OCI-M1 (cell line): ENCODE data around the gene NOS1AP.

Experiments used
- DNase-seq: peaks from one replicate; lab custom pipeline; 2025; lab: John Stamatoyannopoulos, UW

NOS1AP gene

DNA sequence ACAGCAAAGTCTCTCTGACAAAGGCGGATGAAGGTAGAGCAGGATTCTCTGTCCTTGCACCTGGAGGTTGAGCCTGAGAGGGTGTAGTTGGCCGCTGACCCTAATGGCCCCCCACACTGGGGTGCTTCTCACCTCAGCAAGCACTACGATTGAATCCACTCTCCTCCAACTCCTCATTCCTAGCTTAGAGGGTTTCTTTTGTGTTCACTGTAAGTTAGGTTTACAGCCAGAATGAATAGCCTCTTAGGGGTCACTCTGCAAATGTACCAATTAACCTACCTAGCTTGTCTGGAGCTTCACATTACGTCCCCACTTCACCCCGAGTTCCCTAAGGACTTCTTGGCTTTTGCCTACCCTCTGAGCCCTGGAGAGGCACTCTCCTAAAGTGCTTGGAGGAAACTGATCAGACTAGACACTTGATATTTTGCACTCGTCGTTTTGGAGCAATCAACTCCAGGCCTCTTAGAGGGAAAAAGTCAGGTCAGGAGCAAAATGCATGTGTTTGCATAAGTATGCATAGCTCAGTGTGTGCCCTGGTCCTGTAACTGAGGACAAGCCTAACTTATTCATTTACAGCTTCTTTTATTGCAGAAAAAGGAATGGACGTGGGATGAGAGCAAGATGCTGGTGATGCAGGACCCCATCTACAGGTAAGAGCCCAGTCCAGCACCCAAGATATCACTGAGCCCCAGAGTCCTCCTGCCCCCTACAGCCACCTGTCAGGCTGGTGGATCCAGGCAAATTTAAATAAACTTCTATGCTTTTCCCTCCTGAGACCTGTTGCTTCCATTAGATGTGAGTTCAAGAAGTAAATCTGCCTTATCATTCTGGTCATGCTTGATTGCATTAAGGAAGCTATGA lies 230.8 kb downstream of the NOS1AP start:
- no peak for DNase-seq

DNA sequence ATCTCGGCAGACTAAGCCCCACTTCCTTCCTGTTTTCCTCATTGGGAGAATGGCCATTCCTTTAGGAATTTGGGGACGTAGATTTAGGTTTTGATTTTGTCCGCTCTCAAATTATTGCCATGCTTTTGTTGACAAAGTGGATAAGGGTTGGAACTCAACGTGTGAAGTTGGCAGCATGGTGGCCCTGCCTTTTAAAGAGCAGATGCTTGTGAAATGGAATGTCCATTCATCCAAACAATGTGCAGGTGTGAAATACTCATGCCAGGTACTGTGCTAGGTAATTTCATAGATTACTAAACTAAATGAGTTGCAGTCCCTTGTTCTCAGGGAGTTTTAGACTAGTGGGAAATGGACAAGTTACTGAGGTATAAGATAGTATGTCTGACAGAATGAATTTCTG lies 232.2 kb downstream of the NOS1AP start:
- no peak for DNase-seq

DNA sequence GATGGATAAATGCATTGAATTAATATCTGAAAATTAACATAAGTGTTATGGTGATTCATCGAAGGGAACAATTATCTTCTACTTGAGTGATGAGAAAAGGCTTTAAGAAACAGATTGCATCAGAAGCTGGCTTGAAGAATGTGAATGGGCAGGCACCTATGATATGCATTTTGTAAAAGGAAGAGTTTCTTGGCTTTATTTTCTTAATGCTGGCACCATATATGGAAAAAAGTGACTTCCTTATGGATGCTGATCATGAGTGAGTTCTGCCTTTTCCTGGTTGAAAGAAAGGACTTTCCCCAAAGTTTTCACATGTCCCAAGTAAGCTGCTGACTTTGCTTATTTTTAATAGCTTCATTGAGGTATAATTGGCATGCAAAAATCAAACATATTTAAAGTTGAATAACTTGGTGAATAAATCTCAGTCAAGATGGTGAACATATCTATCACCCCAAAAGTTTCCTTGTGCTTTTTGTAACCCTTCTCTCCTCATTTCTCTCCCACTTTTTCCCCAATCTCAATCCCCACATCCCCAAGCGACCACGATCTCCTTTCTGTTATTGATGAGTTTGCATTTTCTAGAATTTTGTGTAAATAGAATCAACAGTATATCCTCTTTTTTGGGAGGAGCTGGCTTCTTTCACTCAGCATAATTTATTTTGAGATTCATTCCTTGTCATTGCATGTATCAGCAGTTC lies 233.0 kb downstream of the NOS1AP start:
- no peak for DNase-seq

DNA sequence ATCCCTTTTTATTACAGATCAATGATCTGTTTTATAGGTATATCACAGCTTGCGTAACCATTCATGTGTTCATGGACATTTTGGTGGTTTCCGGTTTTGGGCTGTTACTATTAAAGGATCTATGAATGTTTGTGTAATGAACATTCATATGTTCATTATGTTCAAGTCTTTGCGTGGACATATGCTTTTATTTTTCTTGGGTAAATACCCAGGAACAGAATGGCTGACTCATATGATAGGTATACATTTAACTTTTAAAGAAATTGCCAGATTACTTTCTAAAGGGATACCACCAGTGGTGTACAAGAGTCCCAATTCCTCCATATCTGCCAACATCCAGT lies 233.5 kb downstream of the NOS1AP start:
- no peak for DNase-seq

DNA sequence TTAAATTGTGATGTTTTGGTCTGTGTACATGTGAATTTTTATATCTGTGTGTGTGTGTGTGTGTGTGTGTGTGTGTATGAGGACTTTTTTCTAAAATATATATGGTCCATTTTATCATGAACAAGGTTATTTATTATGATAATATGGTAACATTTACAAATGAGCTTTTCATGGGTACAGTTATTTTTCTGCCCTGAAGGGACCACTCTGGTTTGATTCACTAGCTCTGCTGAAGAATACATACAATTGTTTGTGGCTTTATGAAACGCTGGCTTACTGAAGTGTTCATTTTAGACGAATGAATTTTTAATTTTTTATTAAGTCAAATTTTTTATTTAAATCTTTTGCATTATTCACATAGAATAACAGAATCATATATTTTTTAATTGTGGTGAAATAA lies 235.2 kb downstream of the NOS1AP start:
- DNase-seq, result no peak

DNA sequence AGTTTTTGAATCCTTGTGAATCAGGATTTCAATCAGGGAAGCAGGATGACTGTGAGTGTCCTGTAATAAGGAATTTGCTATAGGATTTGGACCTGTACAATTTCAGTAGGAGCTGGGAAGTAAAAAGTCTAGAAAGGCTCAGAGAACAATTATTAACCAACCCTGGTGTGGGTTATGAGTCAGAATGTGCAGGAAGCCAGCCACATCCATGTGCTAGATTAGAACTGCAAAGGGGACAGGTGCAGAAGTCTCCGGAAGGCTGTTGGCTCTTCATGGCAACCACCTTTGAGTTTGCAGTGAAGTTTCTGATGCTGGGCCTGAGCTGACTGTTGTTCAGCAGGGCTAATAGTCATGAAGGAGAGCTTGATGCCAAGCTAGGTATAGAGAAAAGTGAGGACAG lies 236.5 kb downstream of the NOS1AP start:
- no peak for DNase-seq

DNA sequence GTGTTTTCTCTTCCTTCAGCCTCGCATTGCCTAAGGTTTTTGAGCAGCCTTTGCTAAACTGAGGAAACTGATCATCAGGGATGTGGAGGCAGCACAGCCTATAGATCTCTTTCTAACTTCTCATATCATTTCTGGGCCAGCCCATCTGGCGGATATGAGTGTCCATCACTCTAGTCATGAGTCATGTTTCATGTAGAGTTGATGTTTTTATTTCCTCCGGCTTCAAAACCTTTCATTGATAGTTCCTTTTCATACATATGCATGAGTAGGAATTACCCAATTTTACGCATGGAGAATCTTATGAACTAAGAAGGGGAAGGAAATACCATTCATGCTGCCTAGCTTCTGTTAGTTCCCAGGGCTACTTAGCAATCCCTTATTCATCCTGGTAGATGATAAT lies 240.8 kb downstream of the NOS1AP start:
- peak; percentile 9 for DNase-seq

DNA sequence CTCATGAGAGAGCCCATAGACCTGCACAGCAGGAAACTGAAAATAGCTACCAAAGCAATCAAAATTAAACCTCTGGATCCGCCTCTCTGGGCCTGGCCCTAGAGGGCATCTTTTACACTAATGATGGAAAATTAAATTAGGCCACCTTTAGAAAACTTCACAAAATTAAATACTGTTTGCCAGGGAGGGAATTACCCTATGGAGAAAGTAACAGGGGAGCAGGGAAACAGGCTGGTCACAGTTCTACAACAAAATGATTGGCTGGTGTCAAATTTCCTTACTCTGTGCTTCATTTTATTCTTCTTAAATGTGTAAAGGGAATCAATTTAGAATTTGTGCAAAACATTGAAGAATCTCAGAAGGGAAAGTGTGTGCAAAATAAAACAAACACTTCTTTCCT lies 244.7 kb downstream of the NOS1AP start:
- no peak for DNase-seq

DNA sequence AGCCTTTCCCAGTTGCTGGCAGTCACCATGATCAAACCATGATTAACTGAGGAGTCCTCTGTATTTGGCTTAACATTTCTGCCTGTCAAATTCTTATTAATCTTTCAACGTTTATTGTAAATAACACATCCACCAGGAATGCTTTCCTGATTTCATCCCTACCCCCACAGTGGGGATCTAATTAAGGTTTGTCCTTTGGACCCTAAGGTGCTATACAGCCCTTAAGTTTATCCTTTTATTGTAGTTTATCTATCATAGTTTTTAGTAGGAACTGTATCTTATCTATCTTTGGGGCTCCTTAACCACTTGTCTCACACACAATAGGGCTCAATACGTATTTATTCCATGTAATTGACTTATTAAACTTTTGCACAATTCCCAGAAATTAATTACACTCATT lies 246.2 kb downstream of the NOS1AP start:
- DNase-seq, result no peak

DNA sequence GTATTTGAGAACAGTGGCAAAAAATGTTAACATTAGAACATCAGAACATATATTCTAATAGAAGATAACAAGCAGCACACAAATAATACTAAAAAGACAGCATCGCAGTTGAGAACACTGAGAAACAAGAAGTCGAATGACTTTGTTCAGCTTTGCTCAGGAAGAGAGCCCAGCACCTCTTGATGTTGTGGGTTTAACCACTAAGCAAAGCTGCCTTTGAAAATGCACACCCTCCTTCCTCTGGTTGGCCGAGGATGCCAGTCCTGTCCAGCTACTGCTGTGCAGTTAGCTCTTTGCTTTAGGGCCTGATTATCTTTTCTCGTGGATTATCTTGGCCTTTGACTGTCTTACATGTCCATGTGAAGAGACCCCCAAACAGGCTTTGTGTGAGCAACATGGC lies 246.7 kb downstream of the NOS1AP start:
- DNase-seq, result no peak

DNA sequence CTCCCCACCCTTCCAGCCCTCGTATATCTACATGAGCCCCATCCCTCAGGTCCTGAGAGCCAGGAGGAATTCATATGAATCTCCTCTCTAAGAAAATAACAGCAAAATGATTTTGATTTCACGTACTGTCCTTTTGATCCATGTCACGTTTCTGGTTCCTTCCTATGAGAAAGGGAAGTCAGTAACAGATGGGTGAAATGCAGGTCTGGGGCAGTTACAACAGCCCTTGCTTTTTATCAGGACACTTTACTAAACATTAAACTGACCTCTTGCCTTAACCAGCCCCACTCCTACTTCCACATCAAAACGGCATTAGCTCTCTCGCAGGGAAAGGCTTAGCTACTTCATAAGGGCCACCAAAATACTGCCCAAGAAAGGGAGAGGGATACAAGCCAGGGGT lies 248.1 kb downstream of the NOS1AP start:
- peak; percentile 14 for DNase-seq

DNA sequence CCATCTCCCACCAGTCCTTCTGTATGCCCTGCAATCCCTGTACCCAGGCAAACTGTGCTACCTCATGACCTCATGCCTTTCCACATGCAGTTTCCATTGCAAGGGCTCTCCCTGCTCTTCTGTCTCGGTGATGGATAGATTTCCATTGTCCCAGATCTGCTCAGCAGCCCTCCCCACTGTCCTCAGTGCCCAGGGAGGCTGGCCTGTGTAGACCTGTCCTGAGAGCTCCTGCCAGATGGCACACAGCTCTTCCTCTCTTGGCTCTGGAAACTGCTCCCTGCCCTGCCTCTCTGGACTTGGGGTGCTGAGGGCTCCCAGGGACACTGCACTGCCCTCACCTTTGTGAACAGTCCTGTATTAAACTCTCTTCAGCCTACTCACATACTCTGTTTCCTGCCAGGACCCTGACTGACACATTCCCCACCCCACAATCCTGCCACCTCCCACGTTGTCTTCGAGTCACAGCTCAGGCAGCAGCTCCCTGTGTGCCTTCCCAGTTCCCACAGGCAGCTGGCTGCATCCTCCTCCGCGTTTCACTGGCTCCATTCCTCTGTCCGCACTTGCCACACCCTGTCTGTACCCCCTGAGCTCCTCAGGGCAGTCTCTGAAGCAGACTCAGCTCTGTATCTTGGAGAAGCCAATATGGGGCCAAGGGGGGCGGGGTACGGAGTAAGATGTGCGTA lies 250.1 kb downstream of the NOS1AP start:
- no peak for DNase-seq

DNA sequence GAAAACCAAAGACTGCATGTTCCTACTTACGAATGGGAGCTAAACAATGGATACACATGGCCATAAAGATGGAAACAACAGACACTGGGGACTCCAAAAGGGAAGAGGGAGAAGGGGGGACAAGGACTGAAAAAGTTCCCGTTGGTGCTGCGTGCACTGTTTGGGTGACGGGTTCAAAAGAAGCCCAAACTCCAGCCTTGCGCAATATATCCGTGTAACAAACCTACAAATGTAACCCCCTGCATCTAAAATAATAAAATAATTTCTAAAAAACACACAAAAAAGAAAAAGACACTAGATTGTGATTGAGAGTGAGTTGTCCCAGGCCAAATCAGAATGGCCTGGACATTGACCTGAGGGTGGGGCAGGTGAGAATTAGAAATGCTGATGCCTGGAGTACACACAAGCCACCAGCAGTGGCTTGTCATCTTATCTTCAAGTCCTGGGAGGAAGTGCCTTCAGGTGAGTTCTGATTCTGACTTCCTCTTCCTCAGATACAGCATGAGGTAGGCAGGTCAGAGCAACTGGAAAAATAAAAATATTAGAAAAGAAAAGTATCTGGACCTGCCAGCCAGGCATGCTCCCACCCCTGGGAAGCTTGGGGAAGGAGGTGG lies 252.4 kb downstream of the NOS1AP start:
- DNase-seq, result no peak

DNA sequence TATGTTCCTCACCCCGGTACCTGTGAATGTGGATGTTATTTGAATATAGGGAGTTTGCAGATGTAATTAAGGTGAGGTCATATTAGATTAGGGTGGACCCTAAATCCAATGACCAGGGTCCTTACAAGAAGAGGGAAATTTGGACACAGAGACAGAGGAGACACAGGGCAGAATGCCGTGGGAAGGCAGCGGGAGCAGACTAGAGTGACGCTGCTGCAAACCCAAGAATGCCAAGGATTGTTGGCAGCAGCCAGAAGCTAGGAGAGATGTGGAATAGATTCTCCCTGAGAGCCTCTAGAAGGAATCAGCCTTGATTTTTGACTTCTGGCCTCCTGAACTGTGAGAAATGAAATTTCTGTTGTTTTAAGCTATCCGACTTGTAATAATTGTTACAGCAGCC lies 253.5 kb downstream of the NOS1AP start:
- DNase-seq, result no peak

DNA sequence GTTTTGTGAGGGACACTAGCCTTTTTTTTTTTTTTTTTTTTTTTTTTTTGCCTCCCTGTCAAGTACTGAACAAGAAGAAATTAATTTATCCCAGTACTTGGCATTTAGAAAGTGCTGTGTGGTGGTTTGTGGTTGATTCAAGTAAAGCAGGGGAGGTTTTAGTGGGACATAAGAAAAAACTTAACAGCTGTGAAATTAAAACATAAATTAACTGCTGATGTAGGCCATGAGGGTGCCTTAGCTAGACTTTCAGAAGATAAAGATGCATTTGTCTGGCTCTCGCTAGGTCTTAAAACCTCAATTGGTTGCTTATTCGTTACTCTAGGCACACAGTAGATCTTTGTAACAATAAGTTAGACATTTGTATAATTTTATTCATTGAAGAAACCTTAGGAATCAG lies 254.9 kb downstream of the NOS1AP start:
- DNase-seq, result no peak

DNA sequence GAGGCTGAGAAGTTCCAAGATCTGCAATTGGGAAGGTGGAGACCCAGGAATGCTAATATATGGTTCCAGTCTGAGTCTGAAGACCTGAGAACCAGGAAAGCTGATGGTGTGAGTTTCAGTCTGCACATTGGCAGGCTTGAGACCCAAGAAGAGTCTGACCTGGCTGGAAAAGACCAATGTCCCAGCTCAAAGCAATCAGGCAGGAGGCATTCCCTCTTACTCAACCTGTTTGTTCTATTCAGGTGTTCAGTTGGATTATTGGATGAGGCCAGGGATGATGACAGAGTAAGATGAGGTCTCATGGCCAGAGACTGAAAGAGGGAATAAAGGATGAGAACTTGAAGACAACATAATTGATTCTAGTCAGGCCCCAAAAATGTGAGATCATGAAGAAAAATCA lies 257.1 kb downstream of the NOS1AP start:
- DNase-seq, result no peak

DNA sequence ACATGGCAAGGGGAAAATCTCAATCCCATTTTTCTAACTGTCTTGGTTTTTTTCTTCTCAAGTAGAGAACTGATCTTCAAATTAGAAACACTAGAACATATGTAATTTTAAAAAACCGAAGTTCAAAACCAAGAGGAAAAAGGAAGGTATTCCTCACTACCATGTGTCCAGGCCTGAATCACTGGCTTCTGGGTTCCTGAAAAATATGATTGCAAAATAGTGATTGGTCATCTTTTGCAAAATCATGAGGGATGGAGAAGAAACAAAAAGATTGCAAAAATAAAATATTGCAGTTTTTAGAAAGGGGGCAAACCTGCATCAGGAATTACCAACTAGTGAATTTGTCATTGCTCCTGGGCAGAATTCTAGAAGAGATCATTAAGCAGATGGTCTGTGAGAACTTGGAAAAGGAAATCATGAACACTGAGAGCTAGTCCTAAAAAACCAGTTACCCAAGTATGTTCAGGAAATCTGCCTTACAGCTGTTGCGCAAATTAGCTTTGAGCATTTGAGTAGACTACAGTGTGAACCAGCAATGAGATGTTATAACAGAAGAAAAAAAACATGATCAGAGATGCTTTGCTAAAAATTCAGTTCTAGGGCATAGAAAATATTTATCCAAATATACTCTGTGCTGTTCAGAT lies 257.8 kb downstream of the NOS1AP start:
- no peak for DNase-seq

DNA sequence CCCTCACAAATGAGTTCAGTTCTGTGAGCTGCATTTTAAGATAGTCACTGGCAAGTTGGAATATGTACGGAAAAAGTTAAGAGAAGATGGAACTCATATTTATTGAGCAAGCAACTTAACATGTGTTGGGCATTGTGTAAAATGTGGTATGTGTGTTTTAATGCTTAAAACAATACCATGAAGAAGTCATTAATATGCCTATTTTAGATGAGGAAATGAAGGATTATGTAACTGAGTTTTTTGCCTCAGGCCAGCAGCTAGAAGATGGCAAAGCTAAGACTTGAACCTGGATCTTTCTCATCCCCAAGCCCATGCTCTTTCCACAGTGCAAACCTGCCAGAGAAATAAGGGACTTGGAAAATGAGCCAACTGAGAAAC lies 258.3 kb downstream of the NOS1AP start:
- no peak for DNase-seq

DNA sequence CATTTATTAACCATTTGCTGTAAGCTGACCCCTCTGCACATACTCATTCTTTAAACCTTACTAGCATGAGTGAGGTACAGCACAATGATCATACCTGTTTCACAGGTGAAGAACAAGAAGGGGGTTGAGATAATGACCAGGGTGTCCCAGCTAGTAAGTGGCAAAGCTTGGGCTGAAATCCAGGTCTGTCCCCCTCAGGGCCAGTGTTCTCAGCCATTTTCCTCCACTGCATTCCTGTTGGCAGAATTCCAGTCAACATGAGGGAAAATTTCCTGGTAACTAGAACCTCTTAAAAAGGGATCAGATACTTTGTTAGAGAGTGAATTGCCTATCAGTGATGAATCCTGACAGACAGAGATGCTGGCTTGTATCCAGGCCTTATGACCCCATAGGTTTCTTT lies 259.0 kb downstream of the NOS1AP start:
- DNase-seq, result no peak

DNA sequence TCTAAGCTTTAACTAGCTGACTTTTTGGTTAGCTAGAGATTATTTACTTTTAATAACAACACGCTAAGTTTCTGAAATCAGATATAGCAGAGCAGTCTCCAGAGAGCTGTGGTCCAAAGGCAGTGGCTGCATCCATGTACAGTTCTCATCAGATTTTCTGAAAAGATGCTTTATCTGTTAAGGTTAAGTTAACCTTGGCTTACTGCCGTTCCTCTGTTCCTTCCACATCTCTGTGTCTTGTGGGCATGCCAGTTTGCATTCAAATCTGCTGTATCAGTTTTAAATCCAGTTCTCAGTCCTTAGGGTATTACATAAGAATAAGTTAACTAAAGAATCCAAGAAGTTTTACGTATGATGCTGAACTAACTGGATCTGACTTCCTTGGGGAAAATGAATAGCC lies 260.3 kb downstream of the NOS1AP start:
- no peak for DNase-seq

DNA sequence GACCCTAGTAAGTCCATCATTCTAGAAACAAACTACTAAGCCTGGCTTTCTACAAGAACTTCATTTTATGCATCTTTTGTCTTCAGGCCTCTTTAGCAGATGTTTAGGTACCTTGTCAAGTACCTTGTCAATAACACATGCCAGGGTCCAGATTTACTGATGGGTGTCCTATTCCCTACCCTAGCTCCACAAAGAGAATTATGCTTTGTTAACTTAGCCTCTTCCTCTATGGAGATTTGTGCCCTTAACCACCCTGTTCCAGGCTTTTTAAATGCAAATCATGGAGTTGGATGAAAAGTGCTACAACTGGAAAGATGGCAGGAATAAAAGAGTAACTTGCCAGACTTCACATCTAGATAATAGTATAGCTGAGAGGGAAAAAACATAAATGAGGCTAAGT lies 264.5 kb downstream of the NOS1AP start:
- DNase-seq, result no peak

DNA sequence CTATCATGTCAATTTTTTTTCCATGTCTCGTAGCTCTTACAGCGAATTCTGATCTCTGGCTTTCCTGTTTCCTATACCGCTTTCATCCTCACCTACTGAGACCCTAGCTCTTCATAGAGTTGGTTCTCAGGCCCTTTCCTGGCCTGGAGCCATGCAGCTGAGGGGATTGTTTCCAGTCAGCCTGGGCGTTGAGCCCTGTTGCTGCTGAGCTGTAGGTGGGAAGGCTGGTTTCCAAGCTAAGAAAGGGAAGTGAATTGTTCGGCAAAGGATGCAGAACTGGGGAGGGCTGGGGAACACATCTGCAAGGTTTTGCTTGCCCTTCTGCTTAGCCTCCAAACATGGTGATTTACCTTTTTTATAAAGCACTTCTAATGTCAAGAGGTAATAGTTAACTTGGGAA lies 265.6 kb downstream of the NOS1AP start:
- no peak for DNase-seq
